GM12878 (cell line): ENCODE data around the gene NKX1-1. TPM values are rescaled to one million over a fixed set of nuclear protein-coding genes. Genes with fewer than 3 reads are reported as not detected.

Experiments used
- ATAC-seq: fragments of 200-7000 bp; cut with Tn5 transposase; 3 replicates; pipeline ENCODE4 v1.9.1; 2020; ENCODE audit warnings: mild to moderate bottlenecking, moderate library complexity
- BruUV-seq: library from RNA; stranded (reverse); fragments of 400-500 nt; replicated peaks from 2 replicates; lab custom pipeline; 2021; lab: Mats Ljungman, UMichigan
- CTCF ChIA-PET: fragments of 300-600 bp; sonication (Branson Sonifier 250); formaldehyde crosslinking; extraction: SDS; loops from one replicate; lab custom pipeline; 2021; ENCODE audit warnings: inconsistent platforms; lab: Yijun Ruan, JAX
- POLR2A ChIA-PET: fragments of 350-600 bp; formaldehyde crosslinking; extraction: SDS; loops from one replicate; lab custom pipeline; 2021; ENCODE audit warnings: inconsistent platforms; lab: Charles Lee
- RAD21 ChIA-PET: fragments of 300-600 bp; sonication (Branson Sonifier 250); formaldehyde crosslinking; loops from one replicate; lab custom pipeline; 2023; ENCODE audit warnings: antibody characterized with exemption; ENCODE audit not compliant: unreplicated experiment; lab: Charles Lee
- SMC1A ChIA-PET: fragments of 300-600 bp; sonication (Branson Sonifier 250); formaldehyde crosslinking; loops from one replicate; lab custom pipeline; 2023; ENCODE audit not compliant: unreplicated experiment, uncharacterized antibody; lab: Charles Lee
- DNase-seq: peaks from one replicate; pipeline ENCODE4 v3.0.0-alpha.2; 2011; ENCODE audit warnings: low read depth, low spot score
- FAIRE-seq: peaks from 3 replicates; lab custom pipeline; 2011; peaks lifted over from hg19 to GRCh38; lab: Jason Lieb, UNC
- H2AFZ ChIP-seq: 2 replicates; pipeline ENCODE4 v1.6.0; 2011; ENCODE audit warnings: low read depth, low read length, control low read depth; ENCODE audit not compliant: control insufficient read depth
- H3K27ac ChIP-seq: 2 replicates; pipeline ENCODE4 v1.5.1; 2011; ENCODE audit warnings: control low read depth; ENCODE audit not compliant: control insufficient read depth, insufficient read depth
- H3K27me3 ChIP-seq, 2 experiments: replicated peaks in 1 of 2; 2 replicates each; pipeline versions ENCODE4 v1.6.0 to v1.6.1; 2011; ENCODE audit warnings: low read length in 1 of 2; ENCODE audit not compliant: control insufficient read depth in 2 of 2, insufficient read depth in 2 of 2
- H3K36me3 ChIP-seq, 2 experiments: 2 replicates each; pipeline ENCODE4 v1.5.1; 2011; ENCODE audit warnings: low read length in 1 of 2; ENCODE audit not compliant: control insufficient read depth in 2 of 2, insufficient read depth in 2 of 2
- H3K4me1 ChIP-seq: 2 replicates; pipeline ENCODE4 v1.6.1; 2011; ENCODE audit warnings: mild to moderate bottlenecking, low read length, moderate library complexity, mixed read lengths; ENCODE audit not compliant: control insufficient read depth, insufficient read depth
- H3K4me2 ChIP-seq: 2 replicates; pipeline ENCODE4 v1.6.0; 2011; ENCODE audit warnings: control low read depth; ENCODE audit not compliant: control insufficient read depth, insufficient read depth
- H3K4me3 ChIP-seq: fragments of 200-600 bp; sonication (generic); 2 replicates; pipeline ENCODE4 v1.5.1; 2016
- H3K79me2 ChIP-seq: 2 replicates; pipeline ENCODE4 v1.6.0; 2011; ENCODE audit warnings: low read length; ENCODE audit not compliant: control insufficient read depth, insufficient read depth
- H3K9ac ChIP-seq: 2 replicates; pipeline ENCODE4 v1.8.0; 2011; ENCODE audit warnings: low read length, control low read depth, mixed read lengths; ENCODE audit not compliant: control insufficient read depth, insufficient read depth
- H3K9me3 ChIP-seq: replicated peaks from 3 replicates; pipeline ENCODE4 v1.5.1; 2011; ENCODE audit warnings: mild to moderate bottlenecking, low read length; ENCODE audit not compliant: control insufficient read depth, insufficient read depth
- H4K20me1 ChIP-seq: 2 replicates; pipeline ENCODE4 v1.6.0; 2011; ENCODE audit not compliant: control insufficient read depth, insufficient read depth
- CBFB ChIP-seq: IDR thresholded peaks from 2 replicates; pipeline ENCODE4 v1.6.1; 2016; ENCODE audit warnings: antibody characterized with exemption, low read depth
- POU2F2 ChIP-seq: IDR thresholded peaks from 3 replicates; pipeline ENCODE4 v1.6.1; 2011; ENCODE audit warnings: low read depth, mild to moderate bottlenecking, low read length, borderline replicate concordance
- TCF7 ChIP-seq: IDR thresholded peaks from 2 replicates; pipeline ENCODE4 v1.6.1; 2014; ENCODE audit warnings: antibody characterized with exemption, borderline replicate concordance
- WRNIP1 ChIP-seq: IDR thresholded peaks from 2 replicates; pipeline ENCODE4 v1.6.1; 2011; ENCODE audit warnings: low read depth, low read length, improper control_type of control experiment, borderline replicate concordance
- WGBS: methylation state at CpG from one replicate; pipeline ENCODE4 v1.1.6; 2016; ENCODE audit warnings: low lambda C conversion rate; ENCODE audit not compliant: insufficient replicate concordance, insufficient coverage; ENCODE audit errors: missing lambda C conversion rate; 5-methylcytosine and 5-hydroxymethylcytosine counted together
- in situ Hi-C: fragments of 300-500 bp; cut with MboI; formaldehyde crosslinking; loops from 9 replicates; pipeline ENCODE4 v1.14.3; 2018; ENCODE audit warnings: mixed read lengths
- intact Hi-C: fragments of 100-400 bp; cut with micrococcal nuclease; formaldehyde crosslinking; loops from one replicate; pipeline ENCODE4 v1.14.2; 2022; ENCODE audit not compliant: unreplicated experiment
- polyA plus RNA-seq, 11 experiments: library from polyadenylated mRNA; depleted of rRNA in 4 of 11; unstranded in 6 of 11; stranded (reverse) in 5 of 11; fragments of >200 nt; fragmentation: Nextera tagmentation in 4 of 11; fragmentation: Illumina TruSeq in 1 of 11; extraction: Ambion mirVana in 4 of 11; extraction: Trizol in 1 of 11; gene quantifications; 1 replicate in 1 of 11; 2 replicates in 10 of 11; pipeline versions ENCODE4 v1.2.1 to v1.2.3, GENCODE V29; 2011 to 2016; ENCODE audit warnings: inconsistent platforms in 2 of 11, missing spikeins in 2 of 11, low read depth in 1 of 11
- total RNA-seq, 4 experiments: library from RNA; depleted of rRNA in 3 of 4; stranded (reverse); fragments of >200 nt in 3 of 4; fragmentation: Illumina TruSeq in 1 of 4; extraction: Trizol in 1 of 4; gene quantifications; 2 replicates each; pipeline versions ENCODE4 v1.2.1 to v1.2.3, GENCODE V29; 2013 to 2021

The NKX1-1 gene
- total and polyA plus RNA-seq, 10 of the 15 experiments (the other 5 are each of a cell fraction or from before 2014, with no cell fraction given) = not detected

GRCh38 chr4:1385373-1386340 is 20.6 kb downstream of the NKX1-1 start:
- in situ Hi-C loops = no loop called here
- Histone ChIP-seq H4K20me1 (no peaks in the 10 kb centered on the region), H3K36me3 (peaks cover 0 to 4% of the 10 kb centered on the region in 2 experiments; a peak in 1 of 4 replicates), H3K9me3 (peaks cover 1% of the 10 kb centered on the region; the same call in 2 of the 3 replicates), H3K4me3 (no peak overlapping the region), H3K4me1 (no peaks in the 10 kb centered on the region), H3K27me3 (no peaks in the 10 kb centered on the region), H3K27ac (no peak overlapping the region), H3K79me2 (no peaks in the 10 kb centered on the region), H3K9ac (no peak overlapping the region), H3K4me2 (no peak overlapping the region), H2AFZ (no peak overlapping the region)
- ChIA-PET POLR2A (no interaction called here), RAD21 (no interaction called here), SMC1A (no interaction called here), CTCF (no interaction called here)
- ATAC-seq (no peak), FAIRE-seq (no peak), DNase-seq (no peak)
- BruUV-seq = no TSS peak
- WGBS = 93% methylated on average over 44 of the region's 44 CpGs
- intact Hi-C loops = no loop called here
- no peak for TF ChIP-seq WRNIP1
- no peak for TF ChIP-seq CBFB

- Histone ChIP-seq H3K4me2 (no peak overlapping the region), H3K27ac (no peak overlapping the region), H3K4me3 (no peak overlapping the region), H3K36me3 (peaks cover 0 to 4% of the 10 kb centered on the region in 2 experiments; a peak in 1 of 4 replicates), H3K27me3 (no peaks in the 10 kb centered on the region), H3K9ac (no peak overlapping the region), H4K20me1 (no peaks in the 10 kb centered on the region), H3K9me3 (peaks cover 1% of the 10 kb centered on the region; the same call in 2 of the 3 replicates), H3K4me1 (no peaks in the 10 kb centered on the region), H3K79me2 (no peaks in the 10 kb centered on the region), H2AFZ (no peak overlapping the region)
- in situ Hi-C loops (no loop called here), intact Hi-C loops (no loop called here)
- ChIA-PET RAD21 (no interaction called here), POLR2A (no interaction called here), SMC1A (no interaction called here), CTCF (no interaction called here)
- DNase-seq = no peak
- FAIRE-seq = no peak
- ATAC-seq = no peak
- 70% methylated on average over 16 of the region's 16 CpGs for WGBS
- no peak for TF ChIP-seq POU2F2
- TF ChIP-seq TCF7 = no peak
- BruUV-seq = no TSS peak
Measured at GRCh38 chr4:1384675-1385372, 21.4 kb downstream of the NKX1-1 start.
